Brain microvascular endothelial cell (primary cell): ENCODE measurements around the gene POC1A.

ENCODE experiments used
- DNase-seq: peaks from one replicate; pipeline ENCODE4 v3.0.0-alpha.2; 2020
- H3K27ac ChIP-seq: fragments of 250-450 bp; sonication (Bioruptor Pico); 2 replicates; pipeline ENCODE4 v1.5.1; 2020; ENCODE audit warnings: mild to moderate bottlenecking, moderate library complexity
- H3K27me3 ChIP-seq: fragments of 250-450 bp; sonication (Bioruptor Pico); replicated peaks from 2 replicates; pipeline ENCODE4 v1.5.1; 2020; ENCODE audit warnings: mild to moderate bottlenecking
- H3K36me3 ChIP-seq: fragments of 250-450 bp; sonication (Bioruptor Pico); replicated peaks from 2 replicates; pipeline ENCODE4 v1.5.1; 2020; ENCODE audit warnings: mild to moderate bottlenecking
- H3K4me3 ChIP-seq: 2 replicates; pipeline ENCODE4 v1.5.1; 2011; ENCODE audit warnings: low read depth, mild to moderate bottlenecking, control low read depth, low read length, moderate library complexity
- in situ Hi-C: cut with HindIII; loops from 2 replicates; pipeline ENCODE4 v1.10.0; 2017; ENCODE audit warnings: low sequenced_read_pairs, low pct_ligation_motif_present
- TF ChIP-seq, protein P1 (sequence below): IDR thresholded peaks from 2 replicates; pipeline ENCODE4 v1.5.1; 2011; ENCODE audit warnings: low read depth, mild to moderate bottlenecking, moderate library complexity, low read length, control low read depth, inconsistent platforms; ENCODE audit errors: missing control alignments

The POC1A gene

DNA sequence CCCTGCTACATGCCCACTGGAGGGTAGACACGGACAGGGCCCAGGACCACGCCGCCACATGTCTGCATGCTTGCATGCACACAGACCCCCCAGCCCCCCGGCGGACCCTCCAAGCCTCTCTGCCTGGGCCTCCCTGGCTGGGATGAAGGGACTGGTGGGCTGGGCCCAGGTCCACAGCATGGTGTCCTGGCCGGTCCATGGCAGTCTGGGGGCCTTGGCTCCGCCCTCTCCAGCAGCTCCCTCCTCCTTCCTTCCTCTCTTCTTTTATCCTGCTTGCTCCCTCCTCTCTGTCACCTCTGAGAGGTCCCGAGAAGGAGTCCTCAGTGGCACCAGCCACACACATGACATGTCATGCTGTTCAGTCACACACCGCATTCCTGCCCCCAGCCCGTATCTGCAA is 122.3 kb downstream of the POC1A start:
- in situ Hi-C loops: no loop called here
- Histone ChIP-seq H3K27ac (no peak overlapping the region), H3K4me3 (no peak overlapping the region), H3K27me3 (no peaks in the 10 kb centered on the region), H3K36me3 (no peaks in the 10 kb centered on the region)
- DNase-seq: no peak
- TF ChIP-seq, protein P1, sequence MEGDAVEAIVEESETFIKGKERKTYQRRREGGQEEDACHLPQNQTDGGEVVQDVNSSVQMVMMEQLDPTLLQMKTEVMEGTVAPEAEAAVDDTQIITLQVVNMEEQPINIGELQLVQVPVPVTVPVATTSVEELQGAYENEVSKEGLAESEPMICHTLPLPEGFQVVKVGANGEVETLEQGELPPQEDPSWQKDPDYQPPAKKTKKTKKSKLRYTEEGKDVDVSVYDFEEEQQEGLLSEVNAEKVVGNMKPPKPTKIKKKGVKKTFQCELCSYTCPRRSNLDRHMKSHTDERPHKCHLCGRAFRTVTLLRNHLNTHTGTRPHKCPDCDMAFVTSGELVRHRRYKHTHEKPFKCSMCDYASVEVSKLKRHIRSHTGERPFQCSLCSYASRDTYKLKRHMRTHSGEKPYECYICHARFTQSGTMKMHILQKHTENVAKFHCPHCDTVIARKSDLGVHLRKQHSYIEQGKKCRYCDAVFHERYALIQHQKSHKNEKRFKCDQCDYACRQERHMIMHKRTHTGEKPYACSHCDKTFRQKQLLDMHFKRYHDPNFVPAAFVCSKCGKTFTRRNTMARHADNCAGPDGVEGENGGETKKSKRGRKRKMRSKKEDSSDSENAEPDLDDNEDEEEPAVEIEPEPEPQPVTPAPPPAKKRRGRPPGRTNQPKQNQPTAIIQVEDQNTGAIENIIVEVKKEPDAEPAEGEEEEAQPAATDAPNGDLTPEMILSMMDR: no peak

GRCh38 chr3:52030714-52031310 is 123.4 kb downstream of the POC1A start:
- in situ Hi-C loops: no loop called here
- TF ChIP-seq, protein P1: no peak
- H3K27me3 ChIP-seq: no peaks in the 10 kb centered on the region
- H3K27ac ChIP-seq: no peak overlapping the region
- no peaks in the 10 kb centered on the region for H3K36me3 ChIP-seq
- no peak for DNase-seq
- no peak overlapping the region for H3K4me3 ChIP-seq

- TF ChIP-seq, protein P1: no peak
- in situ Hi-C loops: no loop called here
- no peak for DNase-seq
- Histone ChIP-seq H3K27me3 (no peaks in the 10 kb centered on the region), H3K27ac (no peak overlapping the region), H3K4me3 (no peak overlapping the region), H3K36me3 (no peaks in the 10 kb centered on the region)
These were observed 124.7 kb downstream of the POC1A start for GRCh38 chr3:52029535-52029934.

DNA sequence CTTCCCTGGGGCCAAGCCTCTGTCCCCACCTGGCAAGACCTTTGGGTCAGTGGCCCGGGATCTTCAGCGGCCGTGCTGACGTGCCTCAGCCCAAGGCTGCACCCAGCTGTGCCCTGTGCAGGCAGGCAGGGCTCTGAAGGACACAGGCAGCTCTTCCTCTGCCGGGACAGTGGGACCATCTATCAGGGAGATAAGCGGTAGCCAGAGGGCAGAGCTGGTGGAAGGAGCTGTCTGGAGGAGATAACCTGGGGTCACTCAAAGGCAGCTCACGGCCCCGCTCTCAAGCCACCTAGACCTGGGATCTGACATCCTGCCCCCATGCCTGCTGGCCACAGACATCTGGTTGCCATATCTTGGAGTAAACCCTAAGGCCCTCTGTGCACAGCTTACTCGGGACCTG is 125.2 kb downstream of the POC1A start:
- no peak overlapping the region for H3K27ac ChIP-seq
- DNase-seq: no peak
- in situ Hi-C loops: no loop called here
- no peak overlapping the region for H3K4me3 ChIP-seq
- no peaks in the 10 kb centered on the region for H3K27me3 ChIP-seq
- TF ChIP-seq, protein P1: no peak
- H3K36me3 ChIP-seq: no peaks in the 10 kb centered on the region

DNA sequence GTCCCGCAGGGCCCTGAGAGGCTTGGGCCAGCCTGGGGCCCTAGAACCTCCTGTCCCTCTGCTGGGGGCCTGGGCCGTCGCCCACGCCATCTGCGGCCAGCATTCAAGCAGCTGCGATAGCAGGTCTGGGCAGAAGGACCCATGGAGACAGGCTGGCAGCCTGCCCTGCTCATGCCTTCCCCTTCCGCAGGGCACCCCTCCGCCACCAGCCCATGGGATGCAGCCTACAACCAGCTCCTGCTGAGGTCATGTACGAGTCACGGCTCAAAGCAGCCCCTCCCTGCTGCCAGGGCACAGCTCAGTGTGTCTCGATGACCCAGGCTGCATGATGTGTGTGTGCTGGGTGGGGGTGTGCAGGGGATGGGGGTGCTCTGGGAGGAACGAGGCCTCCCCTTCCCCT is 125.7 kb downstream of the POC1A start:
- no peaks in the 10 kb centered on the region for H3K27me3 ChIP-seq
- in situ Hi-C loops: no loop called here
- DNase-seq: no peak
- H3K36me3 ChIP-seq: no peaks in the 10 kb centered on the region
- no peak overlapping the region for H3K27ac ChIP-seq
- H3K4me3 ChIP-seq: no peak overlapping the region
- TF ChIP-seq, protein P1: no peak

DNA sequence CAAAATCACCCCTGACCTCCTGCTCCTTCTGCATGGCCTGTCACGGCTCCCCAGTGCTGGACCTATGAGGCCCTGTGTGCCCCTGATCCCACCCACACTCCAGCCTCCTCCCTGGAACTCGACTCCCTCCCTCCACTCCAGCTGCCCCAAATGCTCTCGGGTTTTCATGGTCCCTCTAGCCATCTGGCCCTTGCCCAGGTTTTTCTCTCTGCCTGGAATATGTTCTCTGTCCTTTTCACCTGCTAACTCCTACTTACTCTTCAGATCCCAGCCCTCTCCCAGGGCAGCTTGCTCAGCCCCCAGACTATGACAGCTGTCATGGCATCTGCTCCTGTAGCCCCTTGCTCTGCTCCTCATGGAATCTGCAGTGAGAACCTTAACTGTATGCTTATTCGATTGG is 128.2 kb downstream of the POC1A start:
- no peaks in the 10 kb centered on the region for H3K27me3 ChIP-seq
- H3K27ac ChIP-seq: no peak overlapping the region
- in situ Hi-C loops: no loop called here
- TF ChIP-seq, protein P1: no peak
- no peak for DNase-seq
- no peaks in the 10 kb centered on the region for H3K36me3 ChIP-seq
- no peak overlapping the region for H3K4me3 ChIP-seq
